Transverse colon (tissue), 3 donors: Measurements from ENCODE around the gene ZBTB7C.

Experiments used
- EP300 ChIP-seq: sonication (generic); formaldehyde crosslinking; IDR thresholded peaks from one replicate; pipeline ENCODE4 v1.6.1; 2017; ENCODE audit warnings: antibody characterized with exemption, low read depth
- POLR2A ChIP-seq: fragments of 450-650 bp; IDR thresholded peaks from one replicate; pipeline ENCODE4 v1.6.1; 2016; ENCODE audit warnings: antibody characterized with exemption, mild to moderate bottlenecking, moderate library complexity
- TF ChIP-seq, protein P1 (sequence below), 5 experiments: fragments of 200-600 bp in 3 of 5; fragments of 450-650 bp in 2 of 5; sonication (generic) in 3 of 5; IDR thresholded peaks; 1 replicate in 2 of 5; 2 replicates in 3 of 5; pipeline ENCODE4 v1.5.1; 2016 to 2017; ENCODE audit warnings: antibody characterized with exemption in 5 of 5, inconsistent platforms in 3 of 5, mild to moderate bottlenecking in 2 of 5, moderate library complexity in 1 of 5

DNA sequence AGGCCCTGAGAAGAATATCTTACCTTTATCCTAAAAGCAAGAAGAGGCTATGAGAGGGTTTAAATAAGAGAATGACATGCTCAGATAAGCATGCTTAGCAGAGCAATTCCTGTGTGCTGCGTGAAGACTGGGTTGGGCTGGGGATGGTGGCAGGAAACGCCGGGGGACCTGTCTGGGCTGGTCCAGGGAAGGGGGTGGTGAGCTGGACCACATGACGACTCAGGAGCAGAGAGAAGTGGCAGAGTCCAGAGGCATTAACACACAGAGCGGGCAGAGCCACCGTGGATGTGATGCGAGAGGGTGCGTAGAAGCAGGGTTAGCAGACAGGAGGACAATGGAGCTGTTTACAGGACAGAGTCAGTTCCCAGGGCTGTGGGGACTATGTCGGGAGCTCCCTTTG, 84.5 kb downstream of the ZBTB7C start:
- TF ChIP-seq POLR2A (no peak), EP300 (no peak)
- TF ChIP-seq, protein P1, sequence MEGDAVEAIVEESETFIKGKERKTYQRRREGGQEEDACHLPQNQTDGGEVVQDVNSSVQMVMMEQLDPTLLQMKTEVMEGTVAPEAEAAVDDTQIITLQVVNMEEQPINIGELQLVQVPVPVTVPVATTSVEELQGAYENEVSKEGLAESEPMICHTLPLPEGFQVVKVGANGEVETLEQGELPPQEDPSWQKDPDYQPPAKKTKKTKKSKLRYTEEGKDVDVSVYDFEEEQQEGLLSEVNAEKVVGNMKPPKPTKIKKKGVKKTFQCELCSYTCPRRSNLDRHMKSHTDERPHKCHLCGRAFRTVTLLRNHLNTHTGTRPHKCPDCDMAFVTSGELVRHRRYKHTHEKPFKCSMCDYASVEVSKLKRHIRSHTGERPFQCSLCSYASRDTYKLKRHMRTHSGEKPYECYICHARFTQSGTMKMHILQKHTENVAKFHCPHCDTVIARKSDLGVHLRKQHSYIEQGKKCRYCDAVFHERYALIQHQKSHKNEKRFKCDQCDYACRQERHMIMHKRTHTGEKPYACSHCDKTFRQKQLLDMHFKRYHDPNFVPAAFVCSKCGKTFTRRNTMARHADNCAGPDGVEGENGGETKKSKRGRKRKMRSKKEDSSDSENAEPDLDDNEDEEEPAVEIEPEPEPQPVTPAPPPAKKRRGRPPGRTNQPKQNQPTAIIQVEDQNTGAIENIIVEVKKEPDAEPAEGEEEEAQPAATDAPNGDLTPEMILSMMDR (IDR thresholded peaks at IDR 0.05), result no peak
